ENCODE data around the gene ZNF580.

Gene ZNF580

DNA sequence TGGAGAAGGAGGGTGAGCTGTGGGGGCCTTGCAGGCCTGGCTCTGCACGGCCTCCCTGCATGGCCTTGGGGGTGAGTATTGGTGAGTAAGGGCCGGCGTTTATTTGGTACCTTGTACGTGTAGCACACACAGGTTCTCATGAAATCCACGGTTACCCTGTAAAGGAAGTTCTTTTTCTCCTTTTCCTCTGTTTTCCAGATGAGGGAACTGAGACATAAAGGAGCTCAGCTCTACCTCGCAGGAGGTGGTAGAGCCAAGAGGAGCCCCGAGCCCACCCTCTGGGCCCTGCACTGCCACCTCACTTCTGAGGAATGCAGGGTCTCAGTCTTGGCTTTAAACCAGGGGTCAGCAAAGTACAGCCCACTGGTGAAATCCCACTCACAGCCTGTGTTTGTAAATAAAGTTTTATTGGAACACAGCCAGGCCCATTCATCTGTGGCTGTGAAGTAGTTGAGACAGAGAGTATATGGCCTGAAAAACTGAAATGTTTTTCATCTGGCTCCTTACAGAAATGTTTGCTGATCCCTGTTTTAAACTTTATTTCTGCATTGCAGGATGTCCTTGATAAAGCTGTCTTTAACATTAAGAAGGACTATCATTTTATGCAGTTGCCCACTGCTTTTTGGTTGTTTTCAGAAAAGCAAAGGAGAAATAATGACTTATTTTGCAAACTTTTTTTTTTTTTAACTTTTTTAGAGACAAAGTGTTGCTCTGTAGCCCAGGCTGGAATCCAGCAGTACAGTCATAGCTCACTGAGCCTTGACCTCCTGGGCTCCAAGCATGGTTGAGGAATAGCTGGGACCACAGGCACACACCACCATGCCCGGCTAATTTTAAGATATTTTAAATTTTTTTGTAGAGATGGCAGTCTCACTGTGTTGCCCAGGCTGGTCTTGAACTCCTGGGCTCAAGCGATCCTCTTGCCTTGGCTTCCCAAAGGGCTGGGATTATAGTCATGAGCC lies 40.6 kb downstream of the ZNF580 start:
- peaks cover 12% of the 10 kb centered on the region for H3K4me1 ChIP-seq (ENCODE audit: insufficient read depth, poor library complexity, severe bottlenecking)
- no peaks in the 10 kb centered on the region for H3K9me3 ChIP-seq (ENCODE audit: severe bottlenecking)
- no peak overlapping the region for H3K4me3 ChIP-seq (ENCODE audit: severe bottlenecking)
- DNase-seq (ENCODE audit: low spot score), result no peak
- TF ChIP-seq, protein P1, sequence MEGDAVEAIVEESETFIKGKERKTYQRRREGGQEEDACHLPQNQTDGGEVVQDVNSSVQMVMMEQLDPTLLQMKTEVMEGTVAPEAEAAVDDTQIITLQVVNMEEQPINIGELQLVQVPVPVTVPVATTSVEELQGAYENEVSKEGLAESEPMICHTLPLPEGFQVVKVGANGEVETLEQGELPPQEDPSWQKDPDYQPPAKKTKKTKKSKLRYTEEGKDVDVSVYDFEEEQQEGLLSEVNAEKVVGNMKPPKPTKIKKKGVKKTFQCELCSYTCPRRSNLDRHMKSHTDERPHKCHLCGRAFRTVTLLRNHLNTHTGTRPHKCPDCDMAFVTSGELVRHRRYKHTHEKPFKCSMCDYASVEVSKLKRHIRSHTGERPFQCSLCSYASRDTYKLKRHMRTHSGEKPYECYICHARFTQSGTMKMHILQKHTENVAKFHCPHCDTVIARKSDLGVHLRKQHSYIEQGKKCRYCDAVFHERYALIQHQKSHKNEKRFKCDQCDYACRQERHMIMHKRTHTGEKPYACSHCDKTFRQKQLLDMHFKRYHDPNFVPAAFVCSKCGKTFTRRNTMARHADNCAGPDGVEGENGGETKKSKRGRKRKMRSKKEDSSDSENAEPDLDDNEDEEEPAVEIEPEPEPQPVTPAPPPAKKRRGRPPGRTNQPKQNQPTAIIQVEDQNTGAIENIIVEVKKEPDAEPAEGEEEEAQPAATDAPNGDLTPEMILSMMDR (IDR thresholded peaks at IDR 0.05; ENCODE audit: poor library complexity, severe bottlenecking), result no peak
- no peaks in the 10 kb centered on the region for H3K27me3 ChIP-seq (ENCODE audit: insufficient read depth, poor library complexity, severe bottlenecking)
- ATAC-seq (ENCODE audit: low read depth), result no peak
- peaks cover 94% of the 10 kb centered on the region for H3K36me3 ChIP-seq (ENCODE audit: low read depth)
- no peak overlapping the region for H3K27ac ChIP-seq (ENCODE audit: poor library complexity, severe bottlenecking)

DNA sequence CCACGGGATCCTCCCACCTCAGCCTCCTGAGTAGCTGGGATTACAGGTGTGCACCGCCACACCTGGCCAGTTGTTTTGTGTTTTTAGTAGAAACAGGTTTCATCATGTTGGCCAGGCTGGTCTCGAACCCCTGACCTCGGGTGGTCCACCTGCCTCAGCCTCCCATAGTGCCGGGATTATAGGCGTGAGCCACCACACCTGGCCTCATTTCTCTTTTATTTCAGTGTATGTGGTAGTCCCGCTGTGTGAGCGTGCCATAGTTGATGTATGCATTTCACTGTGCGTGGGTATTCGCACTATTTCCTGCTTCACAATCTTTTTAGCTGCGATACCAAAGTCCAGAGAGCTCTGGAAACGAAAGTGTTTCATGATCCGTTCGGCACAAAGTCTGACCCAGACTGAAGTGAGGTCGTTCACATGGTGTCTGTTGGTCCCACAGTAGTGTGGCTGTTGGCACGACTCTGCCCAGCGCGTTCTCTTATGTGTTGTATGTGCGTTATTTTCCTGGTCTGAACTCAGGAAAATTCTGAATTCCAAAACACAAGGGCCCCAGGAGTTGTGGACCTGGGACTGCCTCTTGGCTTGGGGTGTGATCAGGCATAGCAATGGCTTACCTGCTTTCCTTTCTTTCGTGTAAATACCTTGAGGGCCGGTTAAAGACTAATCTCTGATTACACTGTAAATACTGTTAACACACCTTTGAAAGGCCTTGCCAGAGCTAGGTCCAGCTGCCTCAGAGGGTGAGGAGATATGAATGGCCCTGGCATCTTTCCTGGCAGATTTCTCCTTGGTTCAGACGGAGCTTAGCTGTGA lies 42.9 kb downstream of the ZNF580 start:
- H3K4me1 ChIP-seq (ENCODE audit: insufficient read depth, poor library complexity, severe bottlenecking), result peaks cover 3% of the 10 kb centered on the region
- H3K4me3 ChIP-seq (ENCODE audit: severe bottlenecking), result no peak overlapping the region
- H3K27ac ChIP-seq (ENCODE audit: poor library complexity, severe bottlenecking), result no peak overlapping the region
- ATAC-seq (ENCODE audit: low read depth), result no peak
- DNase-seq (ENCODE audit: low spot score), result no peak
- peaks cover 80% of the 10 kb centered on the region for H3K36me3 ChIP-seq (ENCODE audit: low read depth)
- no peaks in the 10 kb centered on the region for H3K27me3 ChIP-seq (ENCODE audit: insufficient read depth, poor library complexity, severe bottlenecking)
- TF ChIP-seq, protein P1 (IDR thresholded peaks at IDR 0.05; ENCODE audit: poor library complexity, severe bottlenecking), result no peak
- H3K9me3 ChIP-seq (ENCODE audit: severe bottlenecking), result no peaks in the 10 kb centered on the region

DNA sequence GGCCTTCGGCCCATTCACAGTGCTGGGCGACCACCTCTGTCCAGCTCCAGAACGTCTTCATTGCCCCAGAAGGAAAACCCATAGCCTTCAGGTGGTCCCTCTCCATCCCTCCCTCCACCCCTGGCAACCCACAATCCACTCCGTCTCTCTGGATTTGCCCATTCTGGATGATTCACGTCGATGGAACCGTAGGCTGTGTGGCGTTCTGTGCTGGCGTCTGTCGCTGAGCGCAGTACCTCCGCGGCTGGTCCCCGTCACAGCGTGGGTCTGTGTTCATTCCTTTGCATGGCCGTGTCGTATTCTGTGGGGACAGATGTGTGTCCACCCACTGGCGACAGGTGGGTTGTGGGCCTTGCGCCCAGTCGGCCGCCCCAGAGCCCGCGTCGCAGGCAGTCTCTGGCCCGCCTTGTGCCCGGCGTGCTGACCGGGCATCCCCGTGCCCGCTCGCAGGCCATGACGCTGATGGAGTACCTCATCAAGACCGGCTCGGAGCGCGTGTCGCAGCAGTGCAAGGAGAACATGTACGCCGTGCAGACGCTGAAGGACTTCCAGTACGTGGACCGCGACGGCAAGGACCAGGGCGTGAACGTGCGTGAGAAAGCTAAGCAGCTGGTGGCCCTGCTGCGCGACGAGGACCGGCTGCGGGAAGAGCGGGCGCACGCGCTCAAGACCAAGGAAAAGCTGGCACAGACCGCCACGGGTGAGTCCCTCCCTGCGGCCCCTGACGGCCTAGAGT lies 44.3 kb downstream of the ZNF580 start:
- ATAC-seq (ENCODE audit: low read depth) (no peak), DNase-seq (ENCODE audit: low spot score) (peak; percentile 58)
- Histone ChIP-seq H3K36me3 (ENCODE audit: low read depth) (peaks cover 68% of the 10 kb centered on the region), H3K4me3 (ENCODE audit: severe bottlenecking) (no peak overlapping the region), H3K4me1 (ENCODE audit: insufficient read depth, poor library complexity, severe bottlenecking) (no peaks in the 10 kb centered on the region), H3K27me3 (ENCODE audit: insufficient read depth, poor library complexity, severe bottlenecking) (no peaks in the 10 kb centered on the region), H3K9me3 (ENCODE audit: severe bottlenecking) (no peaks in the 10 kb centered on the region), H3K27ac (ENCODE audit: poor library complexity, severe bottlenecking) (no peak overlapping the region)
- TF ChIP-seq, protein P1 (IDR thresholded peaks at IDR 0.05; ENCODE audit: poor library complexity, severe bottlenecking), result no peak

DNA sequence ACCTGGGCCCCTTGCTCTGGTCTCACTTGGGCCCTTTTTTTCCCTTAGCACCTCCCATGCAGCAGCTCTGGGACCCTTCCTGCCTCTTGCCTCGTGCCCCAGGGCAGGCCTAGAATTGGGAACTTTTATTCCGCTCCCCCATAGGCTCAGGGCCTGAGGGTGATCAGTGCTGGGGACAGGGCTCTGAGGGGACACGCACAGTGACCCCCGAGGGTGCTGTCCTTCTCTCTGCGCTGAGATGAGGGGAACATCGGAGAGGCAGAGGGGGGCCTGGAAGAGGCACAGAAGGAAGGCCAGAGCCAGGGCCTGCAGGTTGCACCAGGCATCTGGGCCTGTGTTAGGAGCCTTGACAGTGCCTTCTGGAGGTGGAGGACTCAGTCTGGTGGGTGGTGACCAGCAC lies 45.0 kb downstream of the ZNF580 start:
- peaks cover 66% of the 10 kb centered on the region for H3K36me3 ChIP-seq (ENCODE audit: low read depth)
- no peak for DNase-seq (ENCODE audit: low spot score)
- ATAC-seq (ENCODE audit: low read depth), result no peak

More for the DNA sequence above, 45.0 kb downstream of the ZNF580 start:
- TF ChIP-seq, protein P1 (IDR thresholded peaks at IDR 0.05; ENCODE audit: poor library complexity, severe bottlenecking), result no peak
- Histone ChIP-seq H3K27ac (ENCODE audit: poor library complexity, severe bottlenecking) (no peak overlapping the region), H3K27me3 (ENCODE audit: insufficient read depth, poor library complexity, severe bottlenecking) (no peaks in the 10 kb centered on the region), H3K9me3 (ENCODE audit: severe bottlenecking) (no peaks in the 10 kb centered on the region), H3K4me3 (ENCODE audit: severe bottlenecking) (no peak overlapping the region), H3K4me1 (ENCODE audit: insufficient read depth, poor library complexity, severe bottlenecking) (no peaks in the 10 kb centered on the region)

All from RWPE2 (cell line).